ENCODE data around the gene REPS2.

Gene REPS2

DNA sequence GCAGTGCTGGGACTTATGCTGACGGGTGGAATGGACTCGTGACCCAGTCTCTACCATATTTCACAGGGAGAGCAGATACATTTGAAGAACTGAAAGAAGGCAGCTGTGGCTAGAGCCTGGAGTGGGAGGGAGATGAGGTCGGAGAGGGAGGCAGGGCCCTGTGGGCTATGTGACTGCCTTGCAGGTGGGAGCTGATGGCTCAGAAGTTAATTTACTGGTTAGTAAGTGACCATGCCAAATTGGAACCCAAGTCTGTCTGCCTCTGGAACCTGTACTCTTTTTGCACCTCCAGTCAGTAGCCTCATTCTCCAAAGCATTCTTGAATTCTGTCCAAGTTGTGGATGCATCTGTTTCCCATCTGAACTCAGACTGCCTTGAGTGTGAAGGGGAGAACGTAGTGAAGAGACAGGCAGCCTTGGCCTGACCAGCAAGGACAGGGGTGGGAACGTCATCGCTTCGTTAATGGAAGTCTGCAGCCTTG is 92.3 kb downstream of the REPS2 start:
- DNase-seq = no peak

DNA sequence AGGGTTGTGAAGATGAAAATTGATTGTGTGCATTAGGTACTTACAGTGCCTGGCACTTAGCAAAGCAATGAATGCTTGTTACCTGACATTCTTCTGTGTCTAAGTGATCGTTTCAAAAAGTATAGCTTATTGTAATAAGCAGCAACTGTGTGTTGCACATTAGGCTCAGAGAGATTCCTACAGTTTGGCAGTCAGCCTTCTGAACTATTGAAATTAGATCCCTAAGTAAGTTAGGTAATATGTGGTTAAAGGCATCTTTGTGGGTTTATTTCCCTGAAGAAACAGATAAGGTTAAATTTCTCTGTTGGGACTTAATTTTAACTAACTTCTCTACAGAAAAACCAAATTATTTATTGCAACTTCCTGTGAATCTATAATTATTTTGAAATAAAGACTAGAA is 93.4 kb downstream of the REPS2 start:
- DNase-seq = no peak

DNA sequence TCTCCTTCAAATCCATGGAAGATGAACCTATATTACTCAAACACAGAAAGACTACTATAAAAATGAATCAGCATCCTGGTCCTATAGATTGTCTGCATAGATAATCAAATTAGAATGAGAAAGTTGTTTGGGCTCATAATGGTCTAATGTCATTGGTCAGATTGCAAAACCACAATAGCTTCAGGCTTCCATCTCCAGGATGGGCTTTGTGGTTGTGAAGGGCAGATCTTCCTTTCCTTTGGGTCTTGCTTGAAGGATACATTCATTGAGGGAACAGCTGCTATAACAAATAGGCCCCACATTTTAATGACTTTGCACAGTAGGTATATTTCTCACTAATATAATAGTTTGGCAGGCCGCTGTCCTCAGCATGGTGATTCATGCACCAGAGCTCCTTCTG is 94.3 kb downstream of the REPS2 start:
- DNase-seq = no peak

DNA sequence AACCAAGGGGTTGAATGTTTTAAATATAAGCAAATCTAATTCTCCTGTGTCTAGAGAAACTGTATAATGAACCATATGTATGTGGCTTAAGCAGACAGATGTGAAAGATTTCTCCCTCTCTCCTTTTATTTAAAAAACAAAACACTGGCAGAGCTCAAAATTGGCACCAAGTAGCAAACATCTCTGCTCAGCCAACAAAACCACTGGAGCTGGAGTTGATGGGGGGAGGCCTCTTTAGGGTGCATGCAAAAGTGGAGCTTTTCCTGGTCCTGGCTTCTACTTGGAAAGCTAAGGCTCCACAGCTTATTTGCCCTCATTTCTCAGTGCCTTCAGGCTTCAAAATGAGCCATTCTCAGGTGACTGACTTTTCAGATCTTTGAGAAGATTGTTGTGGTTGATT is 95.6 kb downstream of the REPS2 start:
- DNase-seq = no peak

DNA sequence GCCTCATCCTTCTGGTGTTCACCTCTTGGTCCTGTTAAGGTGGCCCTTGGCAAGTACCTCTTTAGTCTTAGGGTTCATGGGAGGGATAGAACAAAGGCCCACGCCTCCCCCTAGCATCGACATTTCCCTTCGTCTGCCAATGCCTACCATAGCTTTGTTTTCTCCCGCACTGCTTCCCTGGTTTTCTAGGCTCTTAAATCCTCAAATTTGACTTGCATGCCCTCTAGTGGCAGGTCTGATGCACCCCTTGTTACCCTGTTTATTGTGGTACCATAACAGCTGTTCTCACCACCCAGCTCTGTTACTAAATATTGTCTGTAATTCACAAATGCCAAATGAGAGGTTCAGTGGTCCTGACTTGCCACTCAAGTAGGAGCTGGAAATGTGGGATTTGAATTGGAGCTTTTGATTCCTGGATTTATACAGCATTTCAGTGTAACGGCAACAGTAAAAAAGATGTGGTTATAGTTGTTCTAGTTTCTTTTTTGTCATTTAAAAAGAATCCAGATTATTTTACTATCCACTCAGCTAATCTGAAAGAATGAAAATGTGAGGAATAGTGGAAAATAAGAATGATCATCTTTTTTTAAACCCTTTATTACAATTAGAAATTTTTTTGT is 100.1 kb downstream of the REPS2 start:
- peak; percentile 81 for DNase-seq

DNA sequence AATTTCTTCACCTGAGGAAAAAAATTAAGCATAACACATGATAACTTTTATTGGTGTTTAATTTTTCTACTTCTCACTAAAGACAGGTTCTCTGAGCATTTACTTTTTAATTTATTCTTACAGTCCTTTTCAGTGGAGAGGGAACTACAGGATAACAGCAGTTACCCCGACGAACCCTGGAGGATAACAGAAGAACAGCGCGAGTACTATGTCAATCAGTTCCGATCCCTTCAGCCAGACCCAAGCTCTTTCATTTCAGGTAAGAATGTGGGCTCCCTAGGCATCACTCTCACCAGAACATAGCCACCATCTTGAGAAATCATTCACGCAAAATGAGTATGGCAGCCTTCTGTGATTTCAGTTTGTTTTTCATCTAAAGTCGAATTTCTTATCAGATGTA is 100.8 kb downstream of the REPS2 start:
- DNase-seq = no peak

DNA sequence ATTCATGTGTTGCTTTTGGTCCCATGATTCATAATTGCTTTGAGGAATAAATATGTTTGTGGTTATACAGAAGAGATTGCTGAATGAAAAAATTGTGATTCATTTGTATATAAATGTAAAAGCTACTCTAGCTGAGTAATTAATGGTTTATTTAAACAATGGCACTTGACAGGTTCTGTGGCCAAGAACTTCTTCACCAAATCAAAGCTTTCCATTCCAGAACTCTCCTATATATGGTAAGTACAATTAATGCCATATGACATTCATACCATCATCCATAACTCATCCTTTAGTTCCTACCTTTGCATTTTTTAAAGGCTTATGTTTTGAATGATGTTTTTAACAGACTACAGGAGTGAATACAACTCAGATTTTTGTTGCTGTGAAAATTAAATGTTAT is 105.8 kb downstream of the REPS2 start:
- no peak for DNase-seq

DNA sequence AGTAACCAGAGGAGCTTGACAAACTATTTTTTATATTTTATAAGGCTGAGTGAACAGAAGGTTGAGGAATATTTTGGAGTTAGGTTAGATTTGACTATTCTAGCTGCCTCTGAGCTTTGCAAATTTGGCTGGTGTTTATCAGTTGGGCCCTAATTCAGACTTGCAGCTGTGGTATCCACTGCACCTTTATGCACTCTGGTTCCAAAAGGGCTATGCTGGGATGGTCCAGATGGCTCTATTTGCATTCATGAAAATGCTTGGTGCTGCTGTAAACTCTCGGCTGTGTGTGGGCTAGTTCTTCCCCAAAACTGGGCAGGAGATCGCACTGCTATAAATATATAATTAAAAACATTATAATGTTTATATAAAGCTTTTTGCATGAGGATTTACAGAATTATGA is 106.3 kb downstream of the REPS2 start:
- peak; percentile 9 for DNase-seq

DNA sequence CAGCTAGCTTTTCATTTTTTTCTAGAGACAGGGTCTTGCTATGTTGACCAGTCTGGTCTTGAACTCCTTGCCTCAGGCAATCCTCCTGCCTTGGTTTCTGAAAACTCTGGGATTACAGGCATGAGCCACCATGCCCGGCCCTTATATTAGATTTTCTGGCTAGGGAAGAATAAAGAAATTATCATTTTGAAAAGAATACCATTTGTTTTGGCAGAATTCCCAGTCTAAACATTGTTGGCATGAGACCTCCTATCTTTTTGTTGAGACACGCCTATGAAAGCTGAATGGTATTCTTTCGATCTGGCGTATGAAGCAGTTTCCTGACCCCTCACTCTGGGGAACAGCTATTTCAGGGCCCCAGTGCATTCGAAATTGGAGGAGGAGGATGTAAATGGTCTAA is 107.0 kb downstream of the REPS2 start:
- peak; percentile 66 for DNase-seq

DNA sequence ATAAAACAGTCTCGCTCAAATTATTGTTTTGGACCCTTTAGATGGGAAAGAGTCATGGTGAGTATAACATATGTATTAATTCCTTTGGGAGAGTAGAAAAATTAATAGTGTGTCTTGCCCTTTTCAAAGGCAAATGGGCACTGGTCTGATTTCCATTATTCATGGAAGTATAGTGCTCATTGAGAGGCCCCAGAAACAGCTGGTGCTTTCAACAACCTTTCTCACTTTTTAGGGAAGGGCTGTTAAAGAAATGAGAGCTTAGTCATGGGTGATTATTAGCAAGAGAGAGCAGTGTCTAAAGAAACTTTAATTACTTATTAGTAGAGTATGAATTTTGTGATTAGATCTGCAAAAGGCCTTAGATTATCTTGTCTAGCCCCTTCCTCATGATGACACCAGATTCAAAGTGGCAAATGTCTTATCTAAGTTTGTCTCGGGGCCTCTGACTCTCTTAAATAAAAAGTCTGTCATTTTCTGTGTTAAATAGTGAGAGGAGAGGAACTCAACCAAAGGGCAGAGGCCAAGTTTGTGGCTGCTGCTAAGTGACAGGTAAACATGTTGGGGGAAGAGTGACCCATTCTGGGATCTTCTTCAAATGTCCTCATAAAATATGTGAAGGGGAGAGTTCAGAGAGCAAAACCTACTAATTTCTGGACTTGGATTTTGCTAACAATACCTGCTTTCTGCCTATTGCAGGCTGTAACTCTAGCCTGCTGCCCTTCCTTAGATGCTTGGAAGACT is 110.6 kb downstream of the REPS2 start:
- DNase-seq = no peak

DNA sequence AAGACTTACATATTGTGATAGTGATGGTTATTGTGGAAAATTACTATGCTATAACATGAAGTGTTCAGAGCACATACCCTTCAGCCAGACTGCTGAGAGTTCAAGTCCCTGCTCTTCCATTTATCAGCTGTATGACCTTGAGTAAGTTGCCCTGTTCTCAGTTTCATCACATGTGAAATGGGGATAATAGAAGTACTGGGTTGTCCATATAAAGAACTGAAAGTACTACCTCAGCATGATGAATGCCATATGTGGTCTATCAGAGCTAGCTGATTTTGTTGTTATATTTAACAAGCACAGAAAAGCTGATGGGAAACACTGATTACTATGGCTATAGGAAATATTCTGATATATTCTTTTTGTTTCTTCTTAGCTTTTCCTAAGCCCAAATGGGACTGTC is 115.6 kb downstream of the REPS2 start:
- no peak for DNase-seq

DNA sequence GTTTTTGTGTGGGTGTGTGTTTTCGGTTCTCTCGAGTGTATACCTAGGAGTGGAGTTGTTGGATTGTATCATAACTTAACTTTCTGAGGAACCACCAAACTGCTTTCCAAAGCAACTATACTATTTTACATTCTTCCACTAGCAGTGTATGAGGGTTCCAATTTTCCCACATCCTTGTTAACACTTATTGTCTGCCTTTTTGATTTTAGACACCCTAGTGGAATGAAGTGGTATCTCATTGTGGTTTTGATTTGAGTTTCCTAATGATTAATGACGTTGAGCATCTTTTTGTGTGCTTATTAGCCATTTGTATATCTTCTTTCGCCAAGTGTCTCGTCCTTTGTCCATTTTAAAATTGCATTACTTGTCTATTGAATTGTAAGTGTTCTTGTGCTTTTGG is 118.6 kb downstream of the REPS2 start:
- DNase-seq = no peak

DNA sequence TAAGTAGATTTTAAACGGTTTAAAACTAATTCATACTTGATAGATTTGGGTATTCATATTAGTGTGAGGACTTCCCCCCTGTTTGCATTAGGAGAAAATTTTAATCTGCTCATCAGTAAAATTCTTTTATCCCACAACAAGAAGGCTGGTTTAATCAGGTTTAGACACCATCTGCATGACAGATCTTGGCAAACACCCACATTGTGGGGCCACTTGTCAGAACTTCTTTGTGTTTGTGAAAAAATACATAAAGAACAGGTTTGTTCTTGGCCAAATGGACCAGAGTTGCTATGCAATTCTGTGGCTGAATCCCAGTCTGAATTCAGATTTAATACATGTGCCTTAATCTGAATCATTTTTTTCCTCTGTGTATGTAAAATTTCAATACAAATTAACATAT is 121.1 kb downstream of the REPS2 start:
- peak; percentile 46 for DNase-seq

DNA sequence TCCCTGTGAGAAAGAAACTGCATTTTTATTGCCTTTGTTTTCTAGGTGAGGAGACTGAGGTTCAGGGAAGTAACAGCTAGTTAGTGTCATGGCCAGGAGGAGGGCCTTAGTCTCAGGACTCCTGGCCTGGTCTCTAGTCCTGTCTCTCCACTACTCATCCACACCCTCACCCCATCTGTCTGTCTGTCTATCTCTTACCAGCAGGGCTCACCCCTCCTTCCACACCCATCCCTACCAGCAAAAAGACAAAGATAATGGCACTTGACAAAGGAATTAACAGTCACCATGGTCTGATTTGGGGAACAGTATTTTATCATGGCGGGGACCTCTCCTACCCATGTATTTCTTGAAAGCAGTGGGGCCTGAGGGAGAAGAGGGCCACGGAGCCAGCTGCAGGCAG is 125.8 kb downstream of the REPS2 start:
- peak; percentile 95 for DNase-seq

DNA sequence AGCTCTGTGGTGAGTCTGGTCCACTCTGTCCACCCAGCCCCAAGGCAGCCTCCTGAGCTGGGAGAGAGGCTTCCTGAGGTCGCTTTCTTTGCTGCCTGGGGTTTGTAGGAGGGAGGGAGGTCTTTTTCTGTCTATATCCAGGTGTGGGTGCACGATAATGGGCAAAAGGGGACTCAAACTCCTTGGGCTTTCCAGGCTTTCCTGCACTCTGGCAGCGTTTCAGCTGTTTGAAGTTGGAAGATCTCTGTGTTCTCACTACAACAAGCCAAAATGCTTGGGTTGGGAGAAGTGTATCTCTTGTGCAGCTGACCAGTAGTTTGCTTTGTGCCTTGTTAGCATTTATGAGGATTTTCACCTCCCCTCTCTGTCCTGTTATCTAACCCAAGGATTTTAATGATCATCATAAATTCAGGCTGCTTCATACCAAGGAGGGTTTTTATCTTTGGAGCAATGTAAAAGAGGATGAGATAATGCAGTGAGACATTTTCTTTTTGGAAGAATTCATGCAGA is 126.3 kb downstream of the REPS2 start:
- peak; percentile 80 for DNase-seq

DNA sequence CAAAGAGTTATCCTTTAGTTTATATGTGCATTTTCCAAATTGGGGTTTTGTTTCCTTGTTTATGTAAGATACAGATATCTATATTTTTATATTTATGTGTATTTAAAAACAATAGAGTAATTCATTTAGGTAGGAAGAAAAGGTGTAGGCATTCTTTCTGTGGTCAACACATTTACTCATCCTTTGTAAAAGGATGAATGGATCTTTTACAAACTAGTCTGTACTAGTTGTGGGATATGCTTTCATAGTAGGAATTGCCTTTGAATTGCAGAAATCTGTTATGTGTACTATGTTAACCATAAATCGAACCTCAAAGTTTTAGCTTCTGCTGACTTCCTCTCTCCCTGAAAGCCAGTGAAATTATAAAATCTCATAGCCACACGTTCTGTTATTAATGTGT is 128.5 kb downstream of the REPS2 start:
- DNase-seq = no peak

DNA sequence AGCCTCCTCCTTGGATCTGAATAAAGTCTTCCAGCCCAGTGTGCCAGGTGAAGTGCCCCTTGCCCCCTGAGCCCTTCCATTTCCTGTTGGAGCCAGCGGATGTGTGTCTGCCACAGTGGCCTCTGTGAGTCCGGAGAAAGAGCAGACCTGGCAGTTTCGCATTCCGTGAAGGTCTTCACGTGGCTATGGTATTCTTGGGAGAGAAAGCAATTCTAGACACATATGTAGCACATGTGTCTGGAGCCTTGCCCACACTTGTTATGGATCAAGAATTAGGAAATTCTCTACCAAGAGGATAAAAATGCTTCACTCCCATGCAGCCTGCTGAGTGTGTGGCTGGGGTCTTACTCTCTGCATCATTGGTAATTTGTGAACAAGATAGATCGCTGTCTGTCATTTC is 130.9 kb downstream of the REPS2 start:
- DNase-seq = no peak

DNA sequence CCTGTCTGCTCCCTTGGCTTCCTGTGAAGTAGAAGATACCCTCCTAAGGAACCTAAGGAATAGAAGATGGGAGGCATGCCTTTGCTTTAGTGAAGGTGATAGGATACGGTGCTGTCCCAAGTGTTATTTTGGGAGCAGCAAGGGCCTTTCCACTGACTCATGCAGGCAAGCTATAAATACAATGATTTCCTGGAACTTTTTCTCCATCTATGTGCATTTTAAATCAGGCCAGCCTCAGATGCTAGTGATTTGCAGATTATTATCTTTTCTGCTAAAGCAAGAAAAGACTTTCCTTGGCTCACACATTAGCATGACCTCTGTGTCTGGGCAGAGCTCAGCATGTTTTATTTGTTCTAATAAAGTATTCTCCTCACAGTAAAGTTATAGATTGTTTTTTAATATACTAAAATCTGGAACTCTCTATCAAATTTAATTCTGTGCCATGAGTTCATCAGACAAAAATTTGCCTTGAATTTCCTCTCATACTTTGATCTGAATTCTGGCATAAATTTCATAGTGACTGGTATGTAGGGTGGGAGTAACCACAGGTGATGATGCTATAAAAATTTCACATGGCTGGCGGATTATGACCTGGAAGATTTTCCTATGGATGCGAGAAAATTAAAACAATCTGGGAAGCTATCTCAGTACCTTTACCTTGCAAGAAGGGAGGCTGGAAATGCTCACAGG is 131.7 kb downstream of the REPS2 start:
- DNase-seq = no peak

DNA sequence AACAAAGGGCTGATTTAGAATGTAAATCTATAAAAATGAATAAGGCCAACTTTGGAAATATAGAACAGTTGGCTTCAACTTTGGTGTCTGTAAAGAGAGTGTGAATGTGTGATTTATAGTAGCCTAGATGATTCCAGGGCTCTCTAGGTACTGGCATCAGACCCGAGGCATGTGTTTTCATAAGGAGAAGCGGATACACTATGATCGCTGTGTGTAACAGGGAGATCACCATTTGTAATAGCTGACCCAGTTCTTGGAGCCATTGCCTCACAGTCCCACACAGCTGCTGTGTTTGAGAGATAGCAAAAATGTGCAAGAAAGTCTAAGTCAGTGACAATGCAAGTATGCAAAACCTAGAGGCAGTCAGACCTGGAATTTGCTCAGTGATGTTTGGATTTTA is 135.1 kb downstream of the REPS2 start:
- peak; percentile 12 for DNase-seq

DNA sequence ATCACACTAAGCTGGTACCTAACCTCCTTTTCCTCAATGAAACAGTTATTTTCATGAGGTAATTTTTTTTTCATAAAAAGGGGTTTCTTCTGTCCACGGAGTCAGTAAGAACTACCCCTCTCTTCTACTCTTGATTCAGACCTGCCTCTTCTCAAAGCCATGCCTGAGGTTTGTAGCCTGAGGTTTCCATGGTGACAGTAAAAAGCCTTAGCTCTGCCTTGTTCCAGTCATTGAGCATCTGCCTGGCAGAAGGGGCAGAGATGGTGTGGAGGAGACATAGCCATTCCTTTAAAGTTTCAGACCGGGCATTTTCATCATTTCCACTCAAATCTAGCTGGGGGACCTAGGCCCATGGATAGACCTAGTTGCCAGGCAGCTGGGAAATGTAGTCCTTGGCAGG is 135.5 kb downstream of the REPS2 start:
- DNase-seq = no peak

DNA sequence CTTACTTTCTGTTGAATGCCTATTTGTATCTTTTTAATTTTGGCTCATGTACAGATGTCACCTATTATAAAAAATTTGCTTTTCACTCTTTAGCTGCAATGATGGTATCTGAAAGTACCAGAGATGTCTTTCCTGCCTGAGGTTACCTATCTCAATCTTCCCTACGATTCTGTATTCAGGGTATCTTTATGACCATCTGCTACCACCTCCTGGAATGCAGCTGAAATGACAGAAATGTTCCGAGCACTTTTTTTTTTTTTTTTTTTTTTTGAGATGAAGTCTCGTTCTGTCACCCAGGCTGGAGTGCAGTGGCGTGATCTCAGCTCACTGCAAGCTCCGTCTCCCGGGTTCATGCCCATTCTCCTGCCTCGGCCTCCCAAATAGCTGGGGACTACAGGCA is 136.4 kb downstream of the REPS2 start:
- peak; percentile 75 for DNase-seq

DNA sequence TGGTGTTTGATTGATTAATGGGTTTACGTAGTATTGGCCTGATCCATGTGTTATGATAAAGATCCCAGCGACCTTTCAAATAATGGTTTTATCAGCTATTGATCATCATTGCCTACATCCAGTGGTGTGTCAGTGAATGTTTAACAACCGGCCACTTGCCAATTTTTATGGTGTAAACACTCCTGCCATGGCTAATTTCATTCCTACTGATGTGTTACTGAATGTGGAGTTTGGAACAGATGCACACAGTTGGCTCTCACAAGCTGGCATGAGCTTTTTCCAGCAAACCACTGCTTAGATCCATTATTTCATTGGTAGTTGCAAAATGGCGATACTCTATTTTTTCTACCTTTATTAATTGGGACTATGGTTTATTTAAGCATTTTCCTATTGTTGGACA is 139.9 kb downstream of the REPS2 start:
- DNase-seq = no peak

DNA sequence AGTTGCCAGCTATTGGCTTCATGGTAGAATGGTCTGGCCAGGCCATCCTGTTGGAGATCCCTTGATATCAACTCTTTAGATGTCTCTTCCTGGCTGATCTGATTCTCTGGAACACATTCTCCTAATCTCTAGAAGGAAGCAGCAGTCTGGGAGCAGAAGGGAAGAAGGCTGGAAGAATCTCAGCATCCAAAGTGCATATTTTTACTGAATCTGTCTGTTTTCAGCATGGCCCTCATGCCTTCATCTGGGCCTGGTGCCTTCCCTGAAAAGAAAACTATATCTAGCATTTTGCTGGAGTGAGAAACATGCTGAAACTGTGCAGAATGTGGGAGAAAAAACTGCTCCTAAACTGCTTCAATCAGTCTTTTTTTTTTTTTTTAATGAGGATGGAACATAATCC is 148.7 kb downstream of the REPS2 start:
- no peak for DNase-seq
